GM19463 (cell line): ENCODE measurements around the gene ANKAR.
"Not testable (repeated sequence)": the region's sequence is repeated elsewhere in the genome, so short reads cannot be mapped to it uniquely, and the experiment has no call there.

Source experiments
- ATAC-seq: cut with Tn5 transposase; IDR thresholded peaks from one replicate; pipeline ENCODE4 v1.9.1; 2021; ENCODE audit warnings: mild to moderate bottlenecking, moderate library complexity; ENCODE audit not compliant: unreplicated experiment

The ANKAR gene

GRCh38 chr2:189709501-189710221, 35.2 kb downstream of the ANKAR start:
- ATAC-seq, result no peak

DNA sequence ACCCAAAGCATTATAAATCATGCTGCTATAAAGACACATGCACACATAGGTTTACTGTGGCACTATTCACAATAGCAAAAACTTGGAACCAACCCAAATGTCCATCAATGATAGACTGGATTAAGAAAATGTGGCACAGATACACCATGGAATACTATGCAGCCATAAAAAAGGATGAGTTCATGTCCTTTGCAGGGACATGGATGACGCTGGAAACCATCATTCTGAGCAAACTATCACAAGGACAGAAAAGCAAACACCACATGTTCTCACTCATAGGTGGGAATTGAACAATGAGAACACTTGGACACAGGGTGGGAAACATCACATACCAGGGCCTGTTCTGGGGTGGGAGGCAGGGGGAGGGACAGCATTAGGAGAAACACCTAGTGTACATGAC, 43.1 kb downstream of the ANKAR start:
- not testable (repeated sequence) for ATAC-seq

DNA sequence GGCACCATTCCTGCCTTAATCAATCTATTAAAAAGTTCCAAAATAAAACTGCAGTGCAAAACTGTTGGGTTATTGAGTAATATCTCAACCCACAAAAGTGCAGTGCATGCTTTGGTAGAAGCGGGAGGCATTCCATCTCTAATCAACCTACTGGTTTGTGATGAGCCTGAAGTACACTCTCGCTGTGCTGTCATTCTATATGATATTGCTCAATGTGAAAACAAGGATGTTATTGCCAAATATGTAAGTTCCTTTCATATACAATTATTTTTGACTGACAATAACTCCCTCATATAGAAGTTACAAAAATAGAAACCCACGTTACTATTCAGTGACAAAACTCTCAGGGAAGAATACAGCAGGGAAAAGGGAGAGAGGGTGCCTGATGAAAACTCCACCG, 45.1 kb downstream of the ANKAR start:
- no peak for ATAC-seq

- ATAC-seq, result no peak
Observed at GRCh38 chr2:189723192-189723591, 48.7 kb downstream of the ANKAR start.
